Measurements from ENCODE around the gene PHRF1.

Gene PHRF1

DNA sequence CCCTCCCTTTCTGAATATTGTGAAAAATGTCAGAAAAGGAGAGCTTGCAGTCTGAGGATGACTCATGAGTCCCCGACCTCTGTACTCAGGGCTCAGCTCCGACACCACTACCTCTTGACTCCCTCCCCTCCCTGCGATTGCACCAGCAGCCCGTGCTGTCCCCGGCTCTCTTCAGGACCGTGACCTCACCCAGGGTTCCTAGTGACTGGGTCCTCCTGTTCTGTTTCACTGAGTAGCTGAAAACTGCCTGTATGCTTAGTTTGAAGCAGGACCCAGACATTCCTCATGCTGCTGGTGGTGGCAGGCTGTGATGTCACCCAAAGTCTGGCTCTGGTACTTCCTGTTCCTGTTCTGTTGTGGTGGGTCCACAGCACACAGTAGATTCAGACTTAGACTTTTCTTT is 11.7 kb downstream of the PHRF1 start:
- H2BK15ac ChIP-seq (replicated peaks; ENCODE audit: low read depth) = no peak overlapping the region
- no peak overlapping the region for H3K18ac ChIP-seq (ENCODE audit: low read length)
- H3K4me2 ChIP-seq (ENCODE audit: low read length) = no peak overlapping the region
- H3K79me2 ChIP-seq (ENCODE audit: control insufficient read depth, insufficient read depth, low read length) = no peaks in the 10 kb centered on the region
- no peaks in the 10 kb centered on the region for H3K27me3 ChIP-seq (ENCODE audit: insufficient read depth, low read length, poor library complexity)
- no peaks in the 10 kb centered on the region for H3K4me1 ChIP-seq (ENCODE audit: control insufficient read depth, low read depth, low read length)
- H3K23ac ChIP-seq (ENCODE audit: low read length) = no peak overlapping the region
- H4K5ac ChIP-seq (ENCODE audit: low read length) = no peak overlapping the region
- no peak overlapping the region for H2BK5ac ChIP-seq (ENCODE audit: low read length)
- no peak overlapping the region for H2AK5ac ChIP-seq (ENCODE audit: low read length)
- WGBS (ENCODE audit: extremely low coverage, insufficient coverage, low lambda C conversion rate) = no CpG with 5 or more reads among the region's 6 CpGs
- peaks cover 12% of the 10 kb centered on the region for H3K79me1 ChIP-seq (ENCODE audit: low read length)
- H3K4ac ChIP-seq (ENCODE audit: low read depth, low read length) = no peak overlapping the region
- peaks cover 30% of the 10 kb centered on the region for H3K36me3 ChIP-seq (ENCODE audit: control insufficient read depth, insufficient read depth, low read length)
- no peak overlapping the region for H4K8ac ChIP-seq (ENCODE audit: low read depth, low read length)
- H3K56ac ChIP-seq (ENCODE audit: low read length) = no peak overlapping the region
- no peak overlapping the region for H2BK120ac ChIP-seq (ENCODE audit: low read depth, low read length)
- no peak overlapping the region for H3K27ac ChIP-seq (ENCODE audit: low read depth, low read length)
- no peak overlapping the region for H3K9ac ChIP-seq (ENCODE audit: low read length)
- peak; percentile 43 for DNase-seq
- no peak overlapping the region for H3K4me3 ChIP-seq (ENCODE audit: low read length)

DNA sequence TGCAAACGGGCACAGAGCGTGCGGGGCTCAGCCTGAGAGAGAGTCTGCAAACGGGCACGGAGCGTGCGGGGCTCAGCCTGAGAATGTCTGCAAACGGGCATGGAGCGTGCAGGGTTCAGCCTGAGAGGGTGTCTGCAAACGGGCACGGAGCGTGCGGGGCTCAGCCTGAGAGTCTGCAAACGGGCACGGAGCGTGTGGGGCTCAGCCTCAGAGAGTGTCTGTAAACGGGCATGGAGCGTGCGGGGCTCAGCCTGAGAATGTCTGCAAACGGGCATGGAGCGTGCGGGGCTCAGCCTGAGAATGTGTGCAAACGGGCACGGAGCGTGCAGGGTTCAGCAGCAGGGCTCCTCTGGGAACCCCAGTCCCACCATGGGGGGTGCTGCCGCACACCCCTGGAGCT is 13.5 kb downstream of the PHRF1 start:
- WGBS (ENCODE audit: extremely low coverage, insufficient coverage, low lambda C conversion rate) = no CpG with 5 or more reads among the region's 26 CpGs
- H2BK5ac ChIP-seq (ENCODE audit: low read length) = no peak overlapping the region
- H2BK15ac ChIP-seq (replicated peaks; ENCODE audit: low read depth) = no peak overlapping the region
- DNase-seq = no peak
- no peak overlapping the region for H3K23ac ChIP-seq (ENCODE audit: low read length)
- H3K9ac ChIP-seq (ENCODE audit: low read length) = no peak overlapping the region
- no peak overlapping the region for H3K56ac ChIP-seq (ENCODE audit: low read length)
- H2BK120ac ChIP-seq (ENCODE audit: low read depth, low read length) = no peak overlapping the region
- H3K27ac ChIP-seq (ENCODE audit: low read depth, low read length) = no peak overlapping the region
- H3K36me3 ChIP-seq (ENCODE audit: control insufficient read depth, insufficient read depth, low read length) = peaks cover 36% of the 10 kb centered on the region
- H4K5ac ChIP-seq (ENCODE audit: low read length) = no peak overlapping the region
- no peak overlapping the region for H2AK5ac ChIP-seq (ENCODE audit: low read length)
- H3K79me2 ChIP-seq (ENCODE audit: control insufficient read depth, insufficient read depth, low read length) = no peaks in the 10 kb centered on the region
- no peak overlapping the region for H3K4me3 ChIP-seq (ENCODE audit: low read length)
- H3K27me3 ChIP-seq (ENCODE audit: insufficient read depth, low read length, poor library complexity) = no peaks in the 10 kb centered on the region
- no peak overlapping the region for H3K18ac ChIP-seq (ENCODE audit: low read length)
- H3K79me1 ChIP-seq (ENCODE audit: low read length) = peaks cover 10% of the 10 kb centered on the region
- no peak overlapping the region for H3K4ac ChIP-seq (ENCODE audit: low read depth, low read length)
- no peak overlapping the region for H4K8ac ChIP-seq (ENCODE audit: low read depth, low read length)
- no peaks in the 10 kb centered on the region for H3K4me1 ChIP-seq (ENCODE audit: control insufficient read depth, low read depth, low read length)
- H3K4me2 ChIP-seq (ENCODE audit: low read length) = no peak overlapping the region

DNA sequence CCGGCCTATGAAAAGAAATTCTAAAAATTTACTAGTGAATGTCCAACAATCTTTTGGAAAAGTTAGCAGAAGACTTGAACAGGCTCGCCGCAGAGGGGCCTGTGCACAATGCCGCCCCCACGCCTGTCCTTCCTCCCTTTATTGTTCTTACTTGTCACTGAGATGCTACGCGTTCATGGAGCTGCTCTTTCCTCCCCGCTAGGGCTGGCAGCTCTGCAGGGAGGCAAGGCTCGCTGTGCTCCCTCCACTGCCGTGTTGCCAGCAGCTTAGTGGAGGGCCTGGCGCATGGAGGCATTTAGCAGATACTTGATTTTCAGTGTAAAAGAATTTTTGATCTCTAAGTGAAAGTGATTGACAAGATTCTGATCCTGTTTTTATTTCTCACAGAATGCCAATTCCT is 14.7 kb downstream of the PHRF1 start:
- DNase-seq = no peak
- WGBS (ENCODE audit: extremely low coverage, insufficient coverage, low lambda C conversion rate) = no CpG with 5 or more reads among the region's 11 CpGs
- no peaks in the 10 kb centered on the region for H3K27me3 ChIP-seq (ENCODE audit: insufficient read depth, low read length, poor library complexity)
- H4K5ac ChIP-seq (ENCODE audit: low read length) = no peak overlapping the region
- H3K4me2 ChIP-seq (ENCODE audit: low read length) = no peak overlapping the region
- H3K4ac ChIP-seq (ENCODE audit: low read depth, low read length) = no peak overlapping the region
- no peak overlapping the region for H3K23ac ChIP-seq (ENCODE audit: low read length)
- H3K27ac ChIP-seq (ENCODE audit: low read depth, low read length) = no peak overlapping the region
- peaks cover 38% of the 10 kb centered on the region for H3K36me3 ChIP-seq (ENCODE audit: control insufficient read depth, insufficient read depth, low read length)
- H3K9ac ChIP-seq (ENCODE audit: low read length) = no peak overlapping the region
- no peak overlapping the region for H3K56ac ChIP-seq (ENCODE audit: low read length)
- H3K79me1 ChIP-seq (ENCODE audit: low read length) = peaks cover 12% of the 10 kb centered on the region
- no peaks in the 10 kb centered on the region for H3K79me2 ChIP-seq (ENCODE audit: control insufficient read depth, insufficient read depth, low read length)
- no peak overlapping the region for H2AK5ac ChIP-seq (ENCODE audit: low read length)
- no peak overlapping the region for H2BK5ac ChIP-seq (ENCODE audit: low read length)
- H3K18ac ChIP-seq (ENCODE audit: low read length) = no peak overlapping the region
- H2BK15ac ChIP-seq (replicated peaks; ENCODE audit: low read depth) = no peak overlapping the region
- H4K8ac ChIP-seq (ENCODE audit: low read depth, low read length) = no peak overlapping the region
- H3K4me1 ChIP-seq (ENCODE audit: control insufficient read depth, low read depth, low read length) = no peaks in the 10 kb centered on the region
- no peak overlapping the region for H3K4me3 ChIP-seq (ENCODE audit: low read length)
- H2BK120ac ChIP-seq (ENCODE audit: low read depth, low read length) = no peak overlapping the region

DNA sequence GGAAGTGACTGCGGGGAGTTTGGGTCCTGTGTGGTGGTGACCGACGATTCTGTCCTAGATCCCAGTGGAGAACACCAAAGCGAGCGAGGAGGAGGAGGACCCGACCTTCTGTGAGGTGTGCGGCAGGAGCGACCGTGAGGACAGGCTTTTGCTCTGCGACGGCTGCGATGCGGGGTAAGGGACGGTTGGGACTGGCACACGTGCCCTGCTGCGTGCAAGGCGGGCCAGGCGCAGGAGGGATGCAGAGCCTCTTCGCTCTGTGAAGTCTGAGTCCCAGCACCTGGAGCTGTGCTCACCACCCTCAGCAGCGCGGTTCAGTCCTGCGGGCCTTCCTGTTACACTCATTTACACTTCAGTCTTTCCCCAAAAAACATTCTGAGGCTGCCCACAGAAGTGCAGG is 16.2 kb downstream of the PHRF1 start:
- Histone ChIP-seq H3K56ac (ENCODE audit: low read length) (no peak overlapping the region), H3K27me3 (ENCODE audit: insufficient read depth, low read length, poor library complexity) (no peaks in the 10 kb centered on the region), H2AK5ac (ENCODE audit: low read length) (no peak overlapping the region), H2BK15ac (replicated peaks; ENCODE audit: low read depth) (no peak overlapping the region), H4K8ac (ENCODE audit: low read depth, low read length) (no peak overlapping the region), H3K27ac (ENCODE audit: low read depth, low read length) (no peak overlapping the region), H2BK5ac (ENCODE audit: low read length) (no peak overlapping the region), H3K4me3 (ENCODE audit: low read length) (no peak overlapping the region), H3K79me2 (ENCODE audit: control insufficient read depth, insufficient read depth, low read length) (no peaks in the 10 kb centered on the region), H3K36me3 (ENCODE audit: control insufficient read depth, insufficient read depth, low read length) (peaks cover 39% of the 10 kb centered on the region), H3K79me1 (ENCODE audit: low read length) (peaks cover 11% of the 10 kb centered on the region), H3K23ac (ENCODE audit: low read length) (no peak overlapping the region), H4K5ac (ENCODE audit: low read length) (no peak overlapping the region), H3K9ac (ENCODE audit: low read length) (no peak overlapping the region), H3K4me1 (ENCODE audit: control insufficient read depth, low read depth, low read length) (no peaks in the 10 kb centered on the region), H3K18ac (ENCODE audit: low read length) (no peak overlapping the region), H3K4ac (ENCODE audit: low read depth, low read length) (no peak overlapping the region), H3K4me2 (ENCODE audit: low read length) (no peak overlapping the region), H2BK120ac (ENCODE audit: low read depth, low read length) (no peak overlapping the region)
- DNase-seq = no peak
- whole genome bisulfite sequencing (ENCODE audit: extremely low coverage, insufficient coverage, low lambda C conversion rate) = no CpG with 5 or more reads among the region's 22 CpGs

DNA sequence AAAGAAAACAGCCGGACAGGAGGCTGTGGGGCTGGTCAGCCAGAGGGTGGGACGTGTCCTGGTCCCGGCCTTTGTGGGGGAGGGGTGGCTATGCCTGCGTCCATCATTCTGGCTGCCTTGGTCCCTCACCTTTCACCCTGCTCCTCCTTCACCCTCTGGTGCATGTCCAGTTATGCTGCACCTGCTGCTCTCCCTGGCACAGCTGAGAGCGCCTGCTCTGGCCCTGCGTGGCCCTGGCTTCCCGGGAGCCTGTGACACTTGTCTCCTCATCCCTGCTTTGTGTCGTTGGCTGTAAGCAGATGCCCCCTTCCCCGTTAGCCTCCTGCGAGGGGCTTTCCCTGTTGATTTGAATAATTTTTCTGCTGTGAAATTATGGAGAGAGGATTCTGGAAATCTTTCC is 16.6 kb downstream of the PHRF1 start:
- Histone ChIP-seq H3K9ac (ENCODE audit: low read length) (no peak overlapping the region), H2AK5ac (ENCODE audit: low read length) (no peak overlapping the region), H2BK120ac (ENCODE audit: low read depth, low read length) (no peak overlapping the region), H2BK5ac (ENCODE audit: low read length) (no peak overlapping the region), H3K27me3 (ENCODE audit: insufficient read depth, low read length, poor library complexity) (no peaks in the 10 kb centered on the region), H3K79me1 (ENCODE audit: low read length) (peaks cover 11% of the 10 kb centered on the region), H3K4ac (ENCODE audit: low read depth, low read length) (no peak overlapping the region), H3K56ac (ENCODE audit: low read length) (no peak overlapping the region), H3K23ac (ENCODE audit: low read length) (no peak overlapping the region), H2BK15ac (replicated peaks; ENCODE audit: low read depth) (no peak overlapping the region), H3K4me2 (ENCODE audit: low read length) (no peak overlapping the region), H3K18ac (ENCODE audit: low read length) (no peak overlapping the region), H4K8ac (ENCODE audit: low read depth, low read length) (no peak overlapping the region), H4K5ac (ENCODE audit: low read length) (no peak overlapping the region), H3K79me2 (ENCODE audit: control insufficient read depth, insufficient read depth, low read length) (no peaks in the 10 kb centered on the region), H3K4me3 (ENCODE audit: low read length) (no peak overlapping the region), H3K27ac (ENCODE audit: low read depth, low read length) (no peak overlapping the region), H3K4me1 (ENCODE audit: control insufficient read depth, low read depth, low read length) (no peaks in the 10 kb centered on the region), H3K36me3 (ENCODE audit: control insufficient read depth, insufficient read depth, low read length) (peaks cover 38% of the 10 kb centered on the region)
- no peak for DNase-seq
- WGBS (ENCODE audit: extremely low coverage, insufficient coverage, low lambda C conversion rate) = no CpG with 5 or more reads among the region's 10 CpGs

DNA sequence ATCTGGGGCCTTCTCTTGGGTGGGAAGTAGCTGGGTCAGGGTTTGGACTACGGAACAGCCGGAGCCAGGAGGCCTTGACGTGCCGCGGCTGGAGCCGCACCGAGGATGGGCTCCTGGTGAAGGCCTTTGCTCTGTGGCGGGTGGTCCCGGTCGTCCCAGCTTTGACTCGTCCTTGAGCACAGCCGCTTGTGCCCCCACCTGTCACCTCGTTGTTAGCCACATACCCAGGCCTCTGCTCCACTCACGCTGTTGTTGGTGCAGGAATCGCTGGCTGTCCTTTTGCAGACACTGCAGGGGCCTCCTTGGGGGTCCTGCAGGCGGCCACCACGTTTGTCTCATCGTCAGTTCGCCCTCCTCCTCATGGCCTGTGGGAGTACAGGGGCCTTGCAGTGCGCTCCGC is 17.1 kb downstream of the PHRF1 start:
- H3K79me1 ChIP-seq (ENCODE audit: low read length) = peaks cover 9% of the 10 kb centered on the region
- H4K5ac ChIP-seq (ENCODE audit: low read length) = no peak overlapping the region
- H3K4me2 ChIP-seq (ENCODE audit: low read length) = no peak overlapping the region
- H3K9ac ChIP-seq (ENCODE audit: low read length) = no peak overlapping the region
- H3K27me3 ChIP-seq (ENCODE audit: insufficient read depth, low read length, poor library complexity) = no peaks in the 10 kb centered on the region
- no peaks in the 10 kb centered on the region for H3K4me1 ChIP-seq (ENCODE audit: control insufficient read depth, low read depth, low read length)
- H3K23ac ChIP-seq (ENCODE audit: low read length) = no peak overlapping the region
- no peak for DNase-seq
- no peak overlapping the region for H3K4me3 ChIP-seq (ENCODE audit: low read length)
- H2AK5ac ChIP-seq (ENCODE audit: low read length) = no peak overlapping the region
- no peak overlapping the region for H3K27ac ChIP-seq (ENCODE audit: low read depth, low read length)
- WGBS (ENCODE audit: extremely low coverage, insufficient coverage, low lambda C conversion rate) = no CpG with 5 or more reads among the region's 21 CpGs
- no peak overlapping the region for H2BK5ac ChIP-seq (ENCODE audit: low read length)
- no peak overlapping the region for H3K56ac ChIP-seq (ENCODE audit: low read length)
- no peak overlapping the region for H3K4ac ChIP-seq (ENCODE audit: low read depth, low read length)
- H3K79me2 ChIP-seq (ENCODE audit: control insufficient read depth, insufficient read depth, low read length) = no peaks in the 10 kb centered on the region
- H3K18ac ChIP-seq (ENCODE audit: low read length) = no peak overlapping the region
- no peak overlapping the region for H2BK15ac ChIP-seq (replicated peaks; ENCODE audit: low read depth)
- peaks cover 36% of the 10 kb centered on the region for H3K36me3 ChIP-seq (ENCODE audit: control insufficient read depth, insufficient read depth, low read length)
- H2BK120ac ChIP-seq (ENCODE audit: low read depth, low read length) = no peak overlapping the region
- H4K8ac ChIP-seq (ENCODE audit: low read depth, low read length) = no peak overlapping the region
